LNCaP clone FGC (cell line): ENCODE data around the gene RILP.

Source experiments
- DNase-seq: peaks from one replicate; pipeline ENCODE4 v3.0.0-alpha.2; 2011; ENCODE audit warnings: low read depth
- H3K4me3 ChIP-seq: 2 replicates; pipeline ENCODE4 v1.5.1; 2011; ENCODE audit warnings: mild to moderate bottlenecking, low read depth, low read length, control low read depth
- CTCF ChIP-seq: IDR thresholded peaks from 2 replicates; pipeline ENCODE4 v1.5.1; 2012; ENCODE audit warnings: mild to moderate bottlenecking; ENCODE audit not compliant: control insufficient read depth, insufficient read depth; ENCODE audit errors: extremely low read depth

Gene RILP

GRCh38 chr17:1634841-1635650 is 14.6 kb downstream of the RILP start:
- no peak for DNase-seq
- TF ChIP-seq CTCF, result no peak
- H3K4me3 ChIP-seq, result no peak overlapping the region

GRCh38 chr17:1630662-1631061 is 19.0 kb downstream of the RILP start:
- TF ChIP-seq CTCF, result no peak
- no peak for DNase-seq
- no peak overlapping the region for H3K4me3 ChIP-seq

DNA sequence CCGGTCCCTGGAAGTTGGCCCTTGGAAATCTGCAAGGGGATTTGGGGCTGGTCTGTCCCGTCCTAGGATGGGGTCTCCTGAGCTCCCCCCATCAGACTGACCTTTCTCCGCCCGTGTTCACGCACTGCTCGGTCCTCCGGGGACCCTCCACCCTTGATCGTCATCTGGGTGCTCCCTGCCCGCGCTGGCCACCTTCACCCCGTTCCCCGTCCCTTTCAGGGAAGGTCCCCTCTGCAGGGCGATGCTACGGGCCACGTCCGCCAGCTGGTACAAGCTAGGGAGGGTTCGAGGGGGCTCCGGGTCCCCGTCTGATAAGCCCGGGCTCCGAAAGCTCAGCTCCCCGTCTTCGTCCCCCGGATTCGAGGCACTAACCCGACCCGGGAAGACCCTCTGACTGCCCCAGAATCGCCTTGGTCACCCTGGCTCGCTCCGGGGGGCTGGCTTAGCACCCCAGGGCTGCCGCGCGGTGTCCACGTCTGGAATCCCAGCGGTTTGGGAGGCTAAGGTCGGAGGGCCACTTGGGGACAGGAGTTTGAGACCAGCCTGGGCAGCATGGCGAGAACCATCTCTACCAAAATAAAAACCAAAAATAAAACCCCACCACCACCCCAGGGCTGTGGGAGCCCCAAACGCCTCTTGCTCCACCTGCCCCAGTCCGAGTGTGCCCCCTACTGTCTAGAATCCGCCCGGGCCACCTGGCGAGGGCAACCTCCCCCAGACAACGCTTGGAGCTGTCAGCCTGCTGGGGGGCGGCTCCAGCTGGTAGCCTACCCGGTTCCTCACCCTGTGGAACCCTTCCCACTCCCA is 20.0 kb downstream of the RILP start:
- peak; percentile 51 for TF ChIP-seq CTCF
- DNase-seq, result no peak
- peak overlapping the region; percentile 88 for H3K4me3 ChIP-seq

DNA sequence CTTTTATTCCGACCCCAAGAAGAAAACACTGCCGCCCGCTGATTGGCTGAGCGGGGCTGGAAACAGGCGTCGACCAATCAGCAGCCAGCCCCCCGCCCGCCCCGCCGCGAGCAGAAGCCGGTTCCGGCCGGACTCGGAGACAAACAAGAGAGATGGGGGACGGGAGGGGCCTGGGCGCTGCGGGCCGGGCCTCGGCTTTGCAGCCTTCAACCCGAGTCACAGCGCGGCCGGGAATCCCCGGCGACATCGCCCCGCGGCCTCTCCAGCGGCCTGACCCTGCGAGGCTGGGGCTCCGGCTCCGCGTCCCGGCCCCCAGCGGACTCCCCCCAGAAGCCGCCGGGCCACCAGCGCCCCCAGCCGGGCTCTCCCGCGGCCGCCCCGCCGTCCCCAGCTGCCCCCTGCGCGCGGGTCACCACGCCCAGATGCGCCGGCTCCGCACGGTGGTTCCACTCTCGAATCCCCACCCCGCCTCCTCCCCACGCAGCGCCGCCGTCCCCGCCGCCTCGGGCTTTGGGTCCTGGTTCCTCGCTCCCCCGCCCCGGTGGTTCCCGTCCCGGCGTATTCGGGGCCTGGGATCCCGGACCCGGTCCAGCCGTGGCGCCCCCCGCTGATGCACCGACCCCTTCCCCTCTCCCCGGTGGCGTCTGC is 20.7 kb downstream of the RILP start:
- peak overlapping the region; percentile 88 for H3K4me3 ChIP-seq
- DNase-seq, result no peak
- peak; percentile 36 for TF ChIP-seq CTCF

DNA sequence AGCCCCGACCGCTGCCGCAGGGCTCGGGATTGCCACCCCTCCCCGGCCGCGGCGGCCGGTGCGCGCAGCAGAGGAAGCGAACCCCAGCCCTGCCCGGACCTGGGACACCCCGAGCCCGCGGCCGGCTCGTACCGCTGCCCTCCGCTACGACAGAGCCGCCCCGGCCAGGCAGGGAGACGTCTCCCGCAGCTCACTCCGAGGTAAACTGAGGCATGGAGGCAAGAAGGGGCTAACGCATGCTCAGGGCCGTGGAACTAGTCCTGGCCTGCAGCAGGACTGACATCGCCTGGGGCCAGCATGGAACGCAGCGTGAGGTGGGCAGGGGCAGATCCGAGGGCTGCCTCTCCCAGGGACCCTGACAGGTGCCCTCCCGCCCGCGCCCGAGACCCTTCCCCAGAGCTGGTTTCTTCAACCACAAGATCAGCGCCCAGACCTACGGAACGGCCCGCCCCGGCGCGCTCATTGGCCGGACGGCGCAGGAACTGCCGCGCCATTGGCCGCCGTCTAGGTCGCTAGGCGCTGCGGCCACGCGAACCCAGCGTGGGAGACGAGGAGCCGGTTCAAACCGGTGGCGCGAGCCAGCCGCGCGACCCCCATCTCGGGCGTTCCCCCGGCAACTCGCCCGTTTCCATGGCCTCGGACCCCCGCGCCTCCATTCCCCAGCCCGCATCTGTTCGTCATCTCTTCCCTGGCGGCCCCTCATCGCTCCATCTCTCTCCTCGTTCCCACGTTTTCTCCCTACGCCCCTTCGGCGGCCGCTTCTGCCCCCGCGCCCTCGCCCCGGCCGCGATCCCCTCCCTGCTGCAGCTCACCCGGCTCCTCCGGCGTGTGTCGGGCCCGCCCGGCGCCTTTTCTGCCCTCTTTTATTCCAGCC is 21.4 kb downstream of the RILP start, which contains the start of gene SLC43A2:
Gene SLC43A2, minus strand, starts transcription at position 853 of the 874 bp plus-strand sequence. CDS start 960 bp downstream, outside the sequence.
- H3K4me3 ChIP-seq, result peak within 1 kb of the TSS; percentile 88
- no peak for TF ChIP-seq CTCF
- no peak for DNase-seq
